MCF 10A (cell line): ENCODE results near the gene VAV1. TPM values are rescaled to one million over a fixed set of nuclear protein-coding genes. Genes with fewer than 3 reads are reported as not detected.

Experiments used
- BruUV-seq: library from RNA; stranded (reverse); fragments of 400-500 nt; replicated peaks from 2 replicates; lab custom pipeline; 2021; lab: Mats Ljungman, UMichigan
- CTCF ChIA-PET: fragments of 300-600 bp; sonication (Branson Sonifier 250); formaldehyde crosslinking; extraction: SDS; loops from one replicate; lab custom pipeline; 2021; ENCODE audit warnings: antibody characterized with exemption, inconsistent platforms; lab: Yijun Ruan, JAX
- POLR2A ChIA-PET: fragments of 300-600, 350-650 bp; sonication (Branson Sonifier 250); formaldehyde crosslinking; extraction: SDS; loops from one replicate; lab custom pipeline; 2020; ENCODE audit warnings: antibody characterized with exemption, inconsistent platforms; lab: Yijun Ruan, JAX
- DNase-seq: peaks from one replicate; pipeline ENCODE4 v3.0.0-alpha.2; 2018; ENCODE audit not compliant: unreplicated experiment
- H3K27ac Mint-ChIP-seq: one replicate; pipeline ENCODE4 v1.8.0; 2022; ENCODE audit warnings: mild to moderate bottlenecking, low read depth, mixed read lengths; ENCODE audit not compliant: unreplicated experiment
- H3K27me3 Mint-ChIP-seq: one replicate; pipeline ENCODE4 v1.8.0; 2022; ENCODE audit warnings: mixed read lengths; ENCODE audit not compliant: insufficient read depth, unreplicated experiment
- H3K36me3 Mint-ChIP-seq: one replicate; pipeline ENCODE4 v1.8.0; 2022; ENCODE audit warnings: mild to moderate bottlenecking, moderate library complexity, mixed read lengths; ENCODE audit not compliant: insufficient read depth, unreplicated experiment
- H3K4me1 Mint-ChIP-seq: one replicate; pipeline ENCODE4 v1.8.0; 2022; ENCODE audit warnings: mixed read lengths; ENCODE audit not compliant: insufficient read depth, unreplicated experiment
- H3K4me3 Mint-ChIP-seq: one replicate; pipeline ENCODE4 v1.8.0; 2022; ENCODE audit warnings: mild to moderate bottlenecking, moderate library complexity, mixed read lengths; ENCODE audit not compliant: unreplicated experiment
- H3K9me3 Mint-ChIP-seq: one replicate; pipeline ENCODE4 v1.8.0; 2022; ENCODE audit warnings: mixed read lengths; ENCODE audit not compliant: unreplicated experiment
- intact Hi-C: fragments of 100-400 bp; cut with micrococcal nuclease; formaldehyde crosslinking; loops from 2 replicates; pipeline ENCODE4 v1.14.1; 2022
- total RNA-seq: library from RNA; stranded (reverse); gene quantifications from 2 replicates; pipeline ENCODE4 v1.2.3, GENCODE V29; 2022
- TF ChIP-seq, protein P1 (sequence below): fragments of 200-600 bp; IDR thresholded peaks from one replicate; pipeline ENCODE4 v1.8.0; 2022; ENCODE audit warnings: antibody characterized with exemption, mild to moderate bottlenecking; ENCODE audit not compliant: unreplicated experiment

Gene VAV1
- total RNA-seq, 1 experiment from 2014 or later = not detected

GRCh38 chr19:6849876-6850275 is 77.4 kb downstream of the VAV1 start:
- POLR2A ChIA-PET = no interaction called here
- CTCF ChIA-PET = no interaction called here
- H3K4me3 Mint-ChIP-seq = no peak overlapping the region

DNA sequence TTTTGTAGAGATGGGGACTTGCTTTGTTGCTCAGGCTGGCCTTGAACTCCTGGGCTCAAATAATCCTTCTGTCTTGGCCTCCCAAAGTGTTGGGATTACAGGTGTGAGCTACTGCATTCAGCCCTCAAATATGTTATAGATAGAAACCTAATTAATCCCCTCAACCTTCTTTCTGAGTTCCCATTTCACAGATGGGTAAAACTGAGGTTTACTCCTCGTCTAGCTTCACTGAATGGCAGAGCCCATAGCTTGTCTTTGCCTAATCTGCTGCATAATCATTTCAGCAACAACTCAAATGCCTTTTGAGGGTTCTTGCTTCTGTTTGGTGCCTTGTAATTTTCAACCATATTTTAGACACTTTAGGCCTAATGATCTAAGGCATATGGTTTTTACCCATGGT is 78.9 kb downstream of the VAV1 start:
- H3K27me3 Mint-ChIP-seq = peaks cover 29% of the 10 kb centered on the region

More at GRCh38 chr19:6849876-6850275, 77.4 kb downstream of the VAV1 start:
- Mint-ChIP-seq H3K27ac (no peak overlapping the region), H3K4me1 (peaks cover 4% of the 10 kb centered on the region), H3K36me3 (no peaks in the 10 kb centered on the region), H3K27me3 (peaks cover 15% of the 10 kb centered on the region), H3K9me3 (no peaks in the 10 kb centered on the region)
- BruUV-seq = no TSS peak
- intact Hi-C loops = no loop called here
- DNase-seq = no peak
- TF ChIP-seq, protein P1, sequence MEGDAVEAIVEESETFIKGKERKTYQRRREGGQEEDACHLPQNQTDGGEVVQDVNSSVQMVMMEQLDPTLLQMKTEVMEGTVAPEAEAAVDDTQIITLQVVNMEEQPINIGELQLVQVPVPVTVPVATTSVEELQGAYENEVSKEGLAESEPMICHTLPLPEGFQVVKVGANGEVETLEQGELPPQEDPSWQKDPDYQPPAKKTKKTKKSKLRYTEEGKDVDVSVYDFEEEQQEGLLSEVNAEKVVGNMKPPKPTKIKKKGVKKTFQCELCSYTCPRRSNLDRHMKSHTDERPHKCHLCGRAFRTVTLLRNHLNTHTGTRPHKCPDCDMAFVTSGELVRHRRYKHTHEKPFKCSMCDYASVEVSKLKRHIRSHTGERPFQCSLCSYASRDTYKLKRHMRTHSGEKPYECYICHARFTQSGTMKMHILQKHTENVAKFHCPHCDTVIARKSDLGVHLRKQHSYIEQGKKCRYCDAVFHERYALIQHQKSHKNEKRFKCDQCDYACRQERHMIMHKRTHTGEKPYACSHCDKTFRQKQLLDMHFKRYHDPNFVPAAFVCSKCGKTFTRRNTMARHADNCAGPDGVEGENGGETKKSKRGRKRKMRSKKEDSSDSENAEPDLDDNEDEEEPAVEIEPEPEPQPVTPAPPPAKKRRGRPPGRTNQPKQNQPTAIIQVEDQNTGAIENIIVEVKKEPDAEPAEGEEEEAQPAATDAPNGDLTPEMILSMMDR = no peak

DNA sequence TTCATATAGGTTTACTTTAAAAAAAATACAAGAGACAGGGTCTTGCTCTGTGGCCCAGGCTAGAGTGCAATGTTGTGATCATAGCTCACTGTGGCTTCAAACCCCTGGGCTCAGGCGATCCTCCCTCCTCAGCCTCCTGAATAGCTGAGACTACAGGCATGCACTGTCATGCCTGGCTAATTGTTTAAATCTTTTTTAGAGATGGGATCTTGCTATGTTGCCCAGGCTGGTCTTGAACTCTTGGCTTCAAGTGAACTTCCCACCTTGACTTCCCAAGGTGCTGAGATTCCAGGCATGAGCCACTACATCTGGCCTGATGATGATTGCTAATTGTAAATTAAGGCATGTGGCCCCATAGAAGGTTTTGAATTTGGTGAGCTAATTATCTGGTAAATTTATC is 79.5 kb downstream of the VAV1 start:
- Mint-ChIP-seq H3K4me1 (peaks cover 16% of the 10 kb centered on the region), H3K27ac (no peak overlapping the region), H3K36me3 (no peaks in the 10 kb centered on the region), H3K9me3 (peaks cover 8% of the 10 kb centered on the region), H3K27me3 (peaks cover 36% of the 10 kb centered on the region), H3K4me3 (no peak overlapping the region)
- no peak for DNase-seq
- ChIA-PET POLR2A (no interaction called here), CTCF (interaction anchor here (0.5 to 1.1 kb wide), 4 partner anchors 10 to 285 kb away, joined by 3 to 4 read pairs (median 4); no protein-coding TSS in a partner anchor)
- intact Hi-C loops = no loop called here
- TF ChIP-seq, protein P1 = no peak
- BruUV-seq = no TSS peak

More for the DNA sequence above, 78.9 kb downstream of the VAV1 start:
- Mint-ChIP-seq H3K4me1 (peaks cover 10% of the 10 kb centered on the region), H3K27ac (no peak overlapping the region), H3K9me3 (peaks cover 8% of the 10 kb centered on the region), H3K4me3 (no peak overlapping the region), H3K36me3 (no peaks in the 10 kb centered on the region)
- no TSS peak for BruUV-seq
- no peak for DNase-seq
- intact Hi-C loops = no loop called here
- ChIA-PET CTCF (interaction anchor here (0.5 to 1.1 kb wide), 3 partner anchors 11 to 284 kb away, joined by 3 to 4 read pairs (median 4); no protein-coding TSS in a partner anchor), POLR2A (interaction anchor here (0.6 kb wide), 1 partner anchor 71 kb away, joined by 3 read pairs; no protein-coding TSS in a partner anchor)
- TF ChIP-seq, protein P1 = no peak

DNA sequence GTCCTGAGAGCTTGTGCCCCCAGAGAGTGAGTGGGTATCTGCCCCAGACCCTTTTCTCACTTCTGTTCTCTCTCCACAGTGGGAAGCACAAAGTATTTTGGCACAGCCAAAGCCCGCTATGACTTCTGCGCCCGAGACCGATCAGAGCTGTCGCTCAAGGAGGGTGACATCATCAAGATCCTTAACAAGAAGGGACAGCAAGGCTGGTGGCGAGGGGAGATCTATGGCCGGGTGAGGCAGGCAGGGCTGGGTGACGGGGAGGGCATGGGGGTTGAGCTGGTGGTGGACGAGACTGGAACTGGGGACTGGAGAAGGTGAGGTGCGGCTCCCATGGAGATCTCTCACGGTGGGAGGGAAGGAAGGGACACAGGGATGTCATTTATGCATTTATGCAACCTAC is 81.4 kb downstream of the VAV1 start:
- CTCF ChIA-PET = interaction anchor here (1.2 to 2.2 kb wide), 2 partner anchors 8 to 10 kb away, joined by 5 to 7 read pairs; no protein-coding TSS in a partner anchor

More for the DNA sequence above, 81.4 kb downstream of the VAV1 start:
- Mint-ChIP-seq H3K27ac (no peak overlapping the region), H3K4me3 (no peak overlapping the region), H3K9me3 (peaks cover 8% of the 10 kb centered on the region), H3K27me3 (peaks cover 45% of the 10 kb centered on the region), H3K36me3 (no peaks in the 10 kb centered on the region), H3K4me1 (peaks cover 11% of the 10 kb centered on the region)
- DNase-seq = no peak
- intact Hi-C loops = no loop called here
- TF ChIP-seq, protein P1 = no peak
- POLR2A ChIA-PET = no interaction called here
- BruUV-seq = no TSS peak
